Keratinocyte (primary cell): ENCODE results near the gene NSF. TPM values are rescaled to one million over a fixed set of nuclear protein-coding genes. Genes with fewer than 3 reads are reported as not detected.
"Not testable (repeated sequence)": the region's sequence is repeated elsewhere in the genome, so short reads cannot be mapped to it uniquely, and the experiment has no call there.

Experiments
- DNase-seq: peaks from one replicate; pipeline ENCODE4 v3.0.0-alpha.2; 2011; ENCODE audit warnings: low read depth, missing footprints, low spot score
- FAIRE-seq: peaks from 2 replicates; lab custom pipeline; 2011; peaks lifted over from hg19 to GRCh38; lab: Jason Lieb, UNC
- H2AFZ ChIP-seq: 2 replicates; pipeline ENCODE4 v1.6.0; 2012; ENCODE audit warnings: low read length, control low read depth, inconsistent platforms; ENCODE audit not compliant: control insufficient read depth
- H3K27ac ChIP-seq: 2 replicates; pipeline ENCODE4 v1.5.1; 2011; ENCODE audit warnings: low read length; ENCODE audit not compliant: control insufficient read depth, insufficient read depth
- H3K27me3 ChIP-seq: 3 replicates; pipeline ENCODE4 v1.6.0; 2011; ENCODE audit warnings: low read length; ENCODE audit not compliant: control insufficient read depth, insufficient read depth; ENCODE audit errors: extremely low read depth
- H3K36me3 ChIP-seq, 2 experiments: 2 replicates in 1 of 2; 3 replicates in 1 of 2; pipeline ENCODE4 v1.5.1; 2011; ENCODE audit warnings: low read length in 2 of 2, mild to moderate bottlenecking in 1 of 2; ENCODE audit not compliant: control insufficient read depth in 2 of 2, insufficient read depth in 2 of 2; ENCODE audit errors: extremely low read depth in 1 of 2
- H3K4me1 ChIP-seq: 3 replicates; pipeline ENCODE4 v1.5.1; 2011; ENCODE audit warnings: low read length; ENCODE audit not compliant: control insufficient read depth, insufficient read depth; ENCODE audit errors: extremely low read depth
- H3K4me2 ChIP-seq: 3 replicates; pipeline ENCODE4 v1.6.0; 2011; ENCODE audit warnings: low read depth, low read length; ENCODE audit not compliant: control insufficient read depth, insufficient read depth; ENCODE audit errors: extremely low read depth
- H3K4me3 ChIP-seq, 3 experiments: fragments of 200-600 bp in 1 of 3; sonication (generic) in 1 of 3; 2 replicates in 2 of 3; 3 replicates in 1 of 3; pipeline ENCODE4 v1.5.1; 2011 to 2016; ENCODE audit warnings: low read length in 3 of 3, mild to moderate bottlenecking in 3 of 3, control low read depth in 2 of 3, inconsistent platforms in 1 of 3, low read depth in 1 of 3, mixed read lengths in 1 of 3, mixed run types in 1 of 3, moderate library complexity in 1 of 3; ENCODE audit not compliant: control insufficient read depth in 2 of 3, insufficient read depth in 2 of 3; ENCODE audit errors: extremely low read depth in 1 of 3
- H3K79me2 ChIP-seq: 2 replicates; pipeline ENCODE4 v1.6.0; 2012; ENCODE audit warnings: low read length; ENCODE audit not compliant: control insufficient read depth, insufficient read depth
- H3K9ac ChIP-seq: 3 replicates; pipeline ENCODE4 v1.6.0; 2011; ENCODE audit warnings: low read length; ENCODE audit not compliant: control insufficient read depth, insufficient read depth; ENCODE audit errors: extremely low read depth
- H3K9me1 ChIP-seq: 3 replicates; pipeline ENCODE4 v1.6.0; 2011; ENCODE audit warnings: low read length; ENCODE audit not compliant: control insufficient read depth, insufficient read depth; ENCODE audit errors: extremely low read depth
- H3K9me3 ChIP-seq: 2 replicates; pipeline ENCODE4 v1.5.1; 2012; ENCODE audit warnings: low read depth, low read length; ENCODE audit not compliant: control insufficient read depth
- H4K20me1 ChIP-seq: 3 replicates; pipeline ENCODE4 v1.6.0; 2011; ENCODE audit warnings: low read length; ENCODE audit not compliant: control insufficient read depth, insufficient read depth; ENCODE audit errors: extremely low read depth
- dilution Hi-C: fragments of 300-500 bp; cut with MboI; formaldehyde crosslinking; loops from one replicate; pipeline ENCODE4 v1.7.0; 2020; ENCODE audit warnings: low sequenced_read_pairs; ENCODE audit not compliant: extremely low pct_ligation_motif_present
- polyA plus RNA-seq, 5 experiments: library from polyadenylated mRNA; depleted of rRNA in 3 of 5; stranded (reverse) in 3 of 5; stranded (forward) in 1 of 5; unstranded in 1 of 5; fragments of >200 nt; gene quantifications; 1 replicate in 1 of 5; 2 replicates in 3 of 5; 3 replicates in 1 of 5; pipeline versions ENCODE4 v1.2.1 to v1.2.3, GENCODE V29; 2011 to 2012; ENCODE audit warnings: missing spikeins in 2 of 5, low read depth in 1 of 5, low replicate concordance in 1 of 5

The NSF gene
- polyA plus RNA-seq, 1 donor (not counting 4 experiments of a cell fraction or from before 2014, with no cell fraction given): 32.3 TPM

- H3K9ac ChIP-seq, H3K9me1 ChIP-seq, H3K9me3 ChIP-seq, H3K4me2 ChIP-seq, H3K4me3 ChIP-seq, H3K4me1 ChIP-seq, H3K36me3 ChIP-seq, H3K79me2 ChIP-seq, H2AFZ ChIP-seq, H3K27me3 ChIP-seq, DNase-seq, dilution Hi-C loops, H4K20me1 ChIP-seq, H3K27ac ChIP-seq: not testable (repeated sequence)
- peak; percentile 77 for FAIRE-seq
Measured at GRCh38 chr17:46692196-46692595, 101.7 kb downstream of the NSF start.

DNA sequence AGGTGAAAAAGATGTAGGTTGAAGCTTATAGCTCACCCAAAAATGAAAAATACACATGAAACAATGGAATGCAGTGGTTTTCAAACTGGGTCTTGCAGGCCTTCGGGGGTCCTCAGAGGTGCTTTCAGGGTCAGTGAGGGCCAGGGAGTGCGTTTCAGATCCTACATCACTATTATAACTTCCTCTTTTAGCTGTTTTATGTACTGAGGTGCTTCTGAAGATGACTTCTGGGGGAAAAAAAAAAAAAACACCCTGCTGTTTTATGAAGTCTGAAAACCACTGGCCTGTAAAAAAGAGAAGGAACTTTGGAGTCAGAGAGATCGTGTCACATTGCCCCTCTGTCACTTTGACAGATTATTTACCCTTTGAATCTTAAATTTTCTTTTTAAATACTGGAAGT is 102.8 kb downstream of the NSF start:
- DNase-seq, H3K36me3 ChIP-seq, H3K9me1 ChIP-seq, H3K79me2 ChIP-seq, dilution Hi-C loops, H3K27ac ChIP-seq, H3K9me3 ChIP-seq, H3K4me1 ChIP-seq, H4K20me1 ChIP-seq, FAIRE-seq, H3K9ac ChIP-seq, H3K4me3 ChIP-seq, H2AFZ ChIP-seq, H3K4me2 ChIP-seq, H3K27me3 ChIP-seq: not testable (repeated sequence)

GRCh38 chr17:46696522-46696921 is 106.1 kb downstream of the NSF start:
- H3K4me2 ChIP-seq, H3K4me1 ChIP-seq, H3K36me3 ChIP-seq, H3K9me3 ChIP-seq, FAIRE-seq, H3K27me3 ChIP-seq, H3K9me1 ChIP-seq, H3K27ac ChIP-seq, DNase-seq, H3K4me3 ChIP-seq, H3K9ac ChIP-seq, H2AFZ ChIP-seq, H4K20me1 ChIP-seq, dilution Hi-C loops, H3K79me2 ChIP-seq: not testable (repeated sequence)

- H3K4me3 ChIP-seq, H3K9ac ChIP-seq, H3K4me2 ChIP-seq, dilution Hi-C loops, H3K9me3 ChIP-seq, H3K4me1 ChIP-seq, H3K36me3 ChIP-seq, H2AFZ ChIP-seq, H4K20me1 ChIP-seq, H3K9me1 ChIP-seq, H3K79me2 ChIP-seq, H3K27me3 ChIP-seq, H3K27ac ChIP-seq, DNase-seq: not testable (repeated sequence)
- FAIRE-seq: peak; percentile 85
Measured at GRCh38 chr17:46699014-46699413, 108.5 kb downstream of the NSF start.
